Suppressor macrophage (primary cell): ENCODE data around the gene SLC35G2.
"Not testable (repeated sequence)": the region's sequence is repeated elsewhere in the genome, so short reads cannot be mapped to it uniquely, and the experiment has no call there.

Experiments used
- DNase-seq, 4 experiments: peaks; one replicate each; pipeline ENCODE4 v3.0.0-alpha.2; 2020 to 2022

The SLC35G2 gene

GRCh38 chr3:136885357-136886213 lies 66.7 kb downstream of the SLC35G2 start:
- no peak for DNase-seq

GRCh38 chr3:136889947-136890346 lies 71.0 kb downstream of the SLC35G2 start:
- DNase-seq = no peak

- no peak for DNase-seq
These were observed 73.3 kb downstream of the SLC35G2 start for GRCh38 chr3:136891934-136892855.

GRCh38 chr3:136893848-136894443 lies 75.0 kb downstream of the SLC35G2 start:
- no peak for DNase-seq

GRCh38 chr3:136897171-136897570 lies 78.2 kb downstream of the SLC35G2 start:
- DNase-seq = not testable (repeated sequence)

- peak in 1 of 4 experiments; percentile 12 for DNase-seq
These were observed 79.6 kb downstream of the SLC35G2 start for GRCh38 chr3:136898549-136898948.

GRCh38 chr3:136898954-136899353 lies 80.0 kb downstream of the SLC35G2 start:
- no peak for DNase-seq

GRCh38 chr3:136899622-136900158 lies 80.8 kb downstream of the SLC35G2 start:
- DNase-seq = peak in 1 of 4 experiments; percentile 16

GRCh38 chr3:136900694-136901093 lies 81.8 kb downstream of the SLC35G2 start:
- DNase-seq = peak in 2 of 4 experiments; percentile 47 to 54

- DNase-seq = no peak
These were observed 82.5 kb downstream of the SLC35G2 start for GRCh38 chr3:136901391-136901790.

GRCh38 chr3:136902530-136902929 lies 83.6 kb downstream of the SLC35G2 start:
- peak in 2 of 4 experiments; percentile 33 to 34 for DNase-seq

- no peak for DNase-seq
These were observed 85.0 kb downstream of the SLC35G2 start for GRCh38 chr3:136903899-136904298.

GRCh38 chr3:136904746-136905145 lies 85.8 kb downstream of the SLC35G2 start:
- DNase-seq = no peak
